GM21528 (cell line): ENCODE measurements around the gene NSD2.
"Not testable (repeated sequence)": the region's sequence is repeated elsewhere in the genome, so short reads cannot be mapped to it uniquely, and the experiment has no call there.

ENCODE experiments used
- ATAC-seq: cut with Tn5 transposase; IDR thresholded peaks from one replicate; pipeline ENCODE4 v1.9.1; 2021; ENCODE audit warnings: mild to moderate bottlenecking, moderate library complexity; ENCODE audit not compliant: unreplicated experiment, low FRiP score

The NSD2 gene

GRCh38 chr4:1841201-1841886, 29.8 kb upstream of the NSD2 start:
- ATAC-seq, result no peak

- ATAC-seq, result no peak
These were observed 29.3 kb upstream of the NSD2 start for GRCh38 chr4:1841887-1842210.

GRCh38 chr4:1842339-1842895, 28.8 kb upstream of the NSD2 start:
- no peak for ATAC-seq

- ATAC-seq, result no peak
These were observed 28.2 kb upstream of the NSD2 start for GRCh38 chr4:1842993-1843448.

- no peak for ATAC-seq
These were observed 27.3 kb upstream of the NSD2 start for GRCh38 chr4:1843852-1844251.

- ATAC-seq, result not testable (repeated sequence)
These were observed 26.6 kb upstream of the NSD2 start for GRCh38 chr4:1844618-1845017.

GRCh38 chr4:1846580-1846979, 24.6 kb upstream of the NSD2 start:
- no peak for ATAC-seq

GRCh38 chr4:1850276-1850675, 20.9 kb upstream of the NSD2 start:
- ATAC-seq, result no peak

GRCh38 chr4:1851160-1851559, 20.0 kb upstream of the NSD2 start:
- no peak for ATAC-seq

- no peak for ATAC-seq
These were observed 19.4 kb upstream of the NSD2 start for GRCh38 chr4:1851575-1852410.

DNA sequence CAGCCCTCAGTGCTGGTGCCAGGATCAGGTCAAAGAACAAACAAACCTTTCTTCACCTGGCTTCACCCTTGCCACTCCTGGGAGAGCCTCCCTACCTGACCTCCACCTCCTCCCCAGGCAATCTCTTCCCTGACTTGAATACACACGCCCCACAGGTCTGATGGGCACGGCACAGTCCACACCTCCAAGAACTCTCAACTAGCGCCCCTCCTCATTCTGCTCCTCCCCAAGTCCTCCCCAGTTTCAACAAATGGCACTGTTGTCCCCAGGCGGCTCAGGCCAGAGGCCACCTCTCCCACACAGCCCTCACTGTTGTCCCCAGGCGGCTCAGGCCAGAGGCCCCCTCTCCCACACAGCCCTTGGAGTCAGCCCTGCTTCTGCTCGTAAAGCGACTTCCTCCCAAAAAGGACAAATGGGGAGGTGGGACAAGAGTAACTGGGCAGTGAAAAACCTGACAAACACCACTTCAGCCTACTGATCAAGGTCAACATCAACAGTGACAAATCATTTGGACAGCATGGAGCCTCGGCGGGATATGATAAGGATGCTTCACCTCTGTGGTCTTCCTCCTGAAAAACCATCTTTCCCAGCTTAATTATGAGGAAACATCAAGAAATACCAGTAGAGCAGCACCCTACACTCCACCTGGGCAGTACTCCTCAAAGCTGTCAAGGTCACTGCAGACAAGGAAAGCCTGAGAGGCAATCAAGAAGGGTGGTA, 18.1 kb upstream of the NSD2 start:
- ATAC-seq, result no peak

DNA sequence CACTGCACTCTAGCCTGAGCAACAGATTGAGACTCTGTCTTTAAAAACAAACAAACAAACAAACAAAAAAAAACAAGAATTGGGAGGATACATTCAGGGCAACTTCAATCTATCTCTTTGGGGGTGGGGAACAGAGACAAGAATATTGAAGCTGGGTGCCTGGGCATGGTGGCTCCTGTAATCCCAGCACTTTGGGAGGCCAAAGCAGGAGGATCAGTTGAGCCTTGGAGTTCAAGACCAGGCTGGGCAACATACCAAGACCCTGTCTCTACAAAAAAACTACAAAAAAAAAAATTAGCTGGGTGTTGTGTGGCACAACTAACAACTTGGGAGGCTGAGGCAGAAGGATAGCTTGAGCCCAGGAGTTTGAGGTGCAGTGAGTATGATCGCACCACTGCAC, 16.4 kb upstream of the NSD2 start:
- ATAC-seq, result no peak

DNA sequence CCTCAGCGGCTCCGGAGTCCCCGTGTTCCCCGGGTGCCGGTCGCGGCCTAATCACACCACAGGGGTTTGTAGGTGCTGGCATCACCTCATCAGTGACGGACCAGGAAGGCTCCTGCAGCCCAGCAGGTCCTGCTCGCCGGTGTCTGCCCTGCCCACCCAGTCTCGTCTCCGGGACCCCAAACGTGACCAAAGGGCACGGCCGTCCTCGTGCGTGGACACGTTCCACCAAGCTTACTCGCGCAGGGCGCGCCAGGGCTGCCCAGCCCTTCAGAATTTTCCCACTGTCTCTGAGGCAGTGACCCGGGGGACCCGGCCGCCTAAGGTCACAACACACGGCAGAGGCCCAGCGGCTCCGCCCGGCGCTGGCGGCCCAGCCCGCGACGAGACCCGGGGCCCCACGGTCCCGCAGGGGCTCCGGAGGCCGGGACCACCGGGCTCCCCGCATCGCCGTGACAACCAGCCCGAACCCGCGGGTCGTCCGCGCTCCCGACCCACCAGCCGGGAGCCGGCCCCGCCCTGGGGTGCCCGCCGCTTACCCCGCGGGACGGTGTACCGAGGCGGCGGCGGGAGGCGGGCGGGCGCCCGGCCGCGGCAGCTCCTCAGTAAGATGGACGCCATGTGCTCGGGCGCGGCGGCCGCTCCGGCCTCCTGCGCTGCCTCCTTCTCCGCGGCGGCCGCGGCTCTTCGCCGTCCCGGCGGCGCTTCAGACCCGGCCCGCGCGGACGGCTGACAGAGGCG, 15.7 kb upstream of the NSD2 start:
- peak; percentile 27 for ATAC-seq

DNA sequence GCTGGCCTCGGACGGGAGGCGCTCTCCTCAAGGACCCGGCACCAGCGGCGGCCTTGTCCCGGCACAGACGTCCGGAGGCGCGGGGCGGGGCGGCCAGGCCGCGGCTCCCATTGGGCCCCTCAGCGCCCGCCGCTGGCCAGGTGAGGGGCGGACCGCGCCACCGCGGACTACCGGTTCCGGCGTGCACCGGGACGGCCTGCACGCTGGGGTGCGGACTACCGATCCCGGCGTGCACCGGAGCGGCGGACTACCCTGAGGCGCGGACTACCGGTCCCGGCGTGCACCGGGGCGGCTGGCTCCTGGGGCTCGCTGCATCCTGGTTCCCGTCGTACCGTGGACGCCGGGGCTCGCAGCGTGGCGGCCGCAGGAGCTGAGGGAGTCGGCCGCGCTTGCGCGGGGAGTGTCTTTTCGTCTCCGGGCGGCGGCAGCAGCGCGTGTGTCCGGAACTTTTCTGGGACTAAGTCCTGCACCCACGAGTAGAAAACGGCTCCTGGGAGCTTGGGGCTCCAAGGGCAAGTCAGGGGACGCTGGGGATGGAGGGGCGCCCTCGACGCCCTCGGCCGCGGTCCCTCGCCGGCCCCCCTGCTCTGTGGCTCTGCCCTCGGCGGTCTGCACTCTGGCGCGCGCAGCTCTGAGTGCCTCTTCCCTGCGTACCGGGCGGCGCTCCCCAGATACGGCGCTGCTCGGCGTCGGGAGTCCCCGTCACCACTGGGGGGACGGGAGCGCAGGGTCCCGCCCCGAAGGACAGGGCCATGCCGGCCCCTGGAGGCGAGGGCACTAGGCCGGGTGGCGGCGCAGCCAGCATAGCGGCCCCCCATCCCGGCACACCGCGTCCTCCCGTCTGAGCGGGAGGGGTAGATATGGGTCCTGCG, 14.9 kb upstream of the NSD2 start, which contains the start of gene LETM1:
TSS of gene LETM1 (minus strand) at position 86 of the 872 bp plus-strand sequence. CDS start 206 bp downstream, outside the sequence.
- peak; percentile 83 for ATAC-seq

DNA sequence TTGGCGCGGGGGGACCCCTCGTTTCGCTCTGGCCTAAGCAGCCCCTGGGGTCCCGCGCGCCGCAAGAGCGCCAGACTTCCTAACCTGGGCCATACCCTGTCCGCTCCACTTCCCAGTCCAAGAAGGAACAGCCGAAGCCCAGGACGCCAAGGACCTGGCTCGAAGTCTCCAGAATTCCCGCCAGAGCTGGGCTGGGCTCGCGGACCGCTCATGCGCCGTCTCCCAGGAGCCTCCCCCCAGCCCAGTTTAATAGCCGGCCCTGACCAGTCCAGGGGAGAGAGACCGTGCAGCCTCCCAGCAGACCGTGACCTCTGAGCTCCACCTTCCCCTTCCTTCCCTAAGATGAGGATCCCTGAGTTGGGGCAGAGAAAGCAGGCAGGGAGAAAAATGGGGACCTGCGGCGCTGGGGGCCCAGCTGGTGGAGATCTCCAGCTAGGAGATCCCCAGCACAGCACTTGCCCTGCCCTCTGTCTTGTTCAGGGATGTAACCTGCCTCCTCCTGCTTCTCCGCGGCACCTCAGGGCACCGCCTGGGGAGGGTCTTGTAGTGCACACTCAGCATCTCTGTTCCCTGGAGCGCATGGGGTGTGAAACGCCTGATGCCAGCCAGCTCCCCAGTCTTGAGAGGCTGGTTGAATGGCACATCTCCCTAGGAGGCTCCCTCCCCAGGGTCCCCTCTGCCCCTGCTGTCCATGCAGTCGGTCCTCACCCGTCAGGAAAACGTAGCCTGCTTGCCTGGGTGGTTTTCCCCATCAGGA, 14.1 kb upstream of the NSD2 start:
- ATAC-seq, result no peak

DNA sequence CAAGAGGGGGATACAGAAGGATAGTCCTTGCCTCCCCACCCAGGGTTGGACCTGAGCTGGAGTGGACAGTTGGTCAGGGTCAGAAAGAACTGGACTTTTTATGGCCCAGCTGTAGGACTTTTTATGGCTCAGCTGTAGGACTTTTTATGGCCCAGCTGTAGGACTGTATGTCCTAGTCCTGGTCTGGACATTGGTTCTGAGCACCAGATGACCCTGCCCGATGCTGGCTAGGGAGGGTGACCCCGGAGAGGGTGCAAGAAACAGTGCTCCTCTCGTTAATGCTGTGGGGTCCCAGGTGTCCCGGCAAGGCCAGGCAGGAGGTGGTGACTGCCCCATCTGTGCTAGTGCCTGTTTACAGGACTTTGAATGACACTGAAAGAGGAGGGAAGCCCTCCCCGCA, 13.3 kb upstream of the NSD2 start:
- ATAC-seq, result no peak

GRCh38 chr4:1859389-1859753, 11.8 kb upstream of the NSD2 start:
- no peak for ATAC-seq

DNA sequence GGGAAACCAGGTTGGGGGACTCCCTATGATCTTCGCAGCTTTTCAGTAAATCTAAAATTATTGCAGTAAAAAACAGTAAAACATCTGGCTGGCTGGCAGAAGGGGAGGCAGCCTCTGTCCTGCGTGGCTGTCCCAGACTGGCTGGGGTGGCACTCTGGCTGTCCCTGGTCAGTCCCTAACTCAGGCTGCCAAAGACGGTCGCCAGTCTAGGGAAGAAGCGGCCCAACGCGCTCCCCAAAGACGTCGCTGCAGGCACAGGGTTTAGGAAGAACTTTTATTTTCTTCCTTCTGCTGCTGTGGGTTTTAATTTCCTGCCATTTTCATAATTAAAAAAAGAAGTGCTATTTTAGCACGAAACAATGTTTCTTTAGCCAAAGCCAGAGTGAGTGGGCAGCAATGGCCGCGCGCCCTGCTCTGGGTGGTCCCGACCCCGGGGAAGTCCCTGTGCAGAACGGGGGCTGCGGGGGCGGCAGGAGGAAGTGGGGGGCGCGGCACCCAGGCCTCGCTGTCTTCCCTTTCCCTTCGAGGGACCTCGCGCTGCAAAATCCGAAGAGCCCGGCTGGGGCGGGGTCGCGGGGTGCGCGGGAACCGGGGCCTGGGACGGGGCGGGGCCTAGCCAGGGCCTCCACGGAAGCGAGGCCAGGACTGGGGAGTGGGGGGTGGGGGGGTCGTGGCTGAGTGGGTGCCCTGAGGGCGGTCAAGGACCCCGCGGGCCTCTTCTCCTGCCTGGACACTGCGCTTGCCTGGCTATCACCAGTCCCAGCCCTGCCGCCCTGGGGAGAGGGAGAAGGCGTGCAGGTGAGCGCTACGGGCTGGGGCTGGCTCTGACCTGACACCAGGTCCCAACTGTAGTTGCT, 8.9 kb upstream of the NSD2 start:
- ATAC-seq, result no peak
